HepG2 (cell line): ENCODE measurements around the gene DDR1.

Experiments used
- CTCF ChIP-seq: sonication (generic); formaldehyde crosslinking; IDR thresholded peaks from 2 replicates; pipeline ENCODE4 v1.5.0; 2020; ENCODE audit warnings: mild to moderate bottlenecking, missing genetic modification reagents, moderate library complexity
- HNRNPK ChIP-seq: fragments of 200-400 bp; formaldehyde crosslinking; IDR thresholded peaks from 2 replicates; pipeline ENCODE4 v1.6.1; 2018; ENCODE audit warnings: low read length, low read depth, moderate library complexity, mild to moderate bottlenecking; ENCODE audit not compliant: poor library complexity, severe bottlenecking
- NR1H2 ChIP-seq: sonication (generic); formaldehyde crosslinking; IDR thresholded peaks from 2 replicates; pipeline ENCODE4 v1.8.1; 2022; ENCODE audit warnings: low read depth, missing genetic modification reagents, borderline replicate concordance
- POLR2A ChIP-seq, 2 experiments: IDR thresholded peaks; 2 replicates each; pipeline ENCODE4 v1.6.1; 2011; ENCODE audit warnings: low read depth in 2 of 2, low read length in 2 of 2, mild to moderate bottlenecking in 1 of 2, moderate library complexity in 1 of 2; ENCODE audit not compliant: insufficient read depth in 1 of 2
- POLR2AphosphoS5 ChIP-seq: IDR thresholded peaks from 2 replicates; pipeline ENCODE4 v1.6.1; 2012; ENCODE audit warnings: low read depth, low read length
- RAD21 ChIP-seq: fragments of 450-650 bp; formaldehyde crosslinking; IDR thresholded peaks from 2 replicates; pipeline ENCODE4 v1.5.0; 2020; ENCODE audit warnings: mild to moderate bottlenecking
- TBL1XR1 ChIP-seq: fragments of 150-350 bp; IDR thresholded peaks from 2 replicates; pipeline ENCODE4 v1.6.1; 2014; ENCODE audit warnings: borderline replicate concordance, low read length; ENCODE audit not compliant: partially characterized antibody
- ZBTB1 ChIP-seq: sonication (generic); formaldehyde crosslinking; IDR thresholded peaks from 2 replicates; pipeline ENCODE4 v1.4.0; 2020; ENCODE audit warnings: missing genetic modification reagents, borderline replicate concordance
- ZNF143 ChIP-seq: sonication (generic); formaldehyde crosslinking; IDR thresholded peaks from 2 replicates; pipeline ENCODE4 v1.4.0; 2020; ENCODE audit warnings: missing genetic modification reagents
- ZNF263 ChIP-seq: sonication (generic); formaldehyde crosslinking; IDR thresholded peaks from 2 replicates; pipeline ENCODE4 v1.4.0; 2020; ENCODE audit warnings: missing genetic modification reagents
- TF ChIP-seq, protein P1 (sequence below): IDR thresholded peaks from 2 replicates; pipeline ENCODE4 v1.6.1; 2012; ENCODE audit warnings: inconsistent platforms

DNA sequence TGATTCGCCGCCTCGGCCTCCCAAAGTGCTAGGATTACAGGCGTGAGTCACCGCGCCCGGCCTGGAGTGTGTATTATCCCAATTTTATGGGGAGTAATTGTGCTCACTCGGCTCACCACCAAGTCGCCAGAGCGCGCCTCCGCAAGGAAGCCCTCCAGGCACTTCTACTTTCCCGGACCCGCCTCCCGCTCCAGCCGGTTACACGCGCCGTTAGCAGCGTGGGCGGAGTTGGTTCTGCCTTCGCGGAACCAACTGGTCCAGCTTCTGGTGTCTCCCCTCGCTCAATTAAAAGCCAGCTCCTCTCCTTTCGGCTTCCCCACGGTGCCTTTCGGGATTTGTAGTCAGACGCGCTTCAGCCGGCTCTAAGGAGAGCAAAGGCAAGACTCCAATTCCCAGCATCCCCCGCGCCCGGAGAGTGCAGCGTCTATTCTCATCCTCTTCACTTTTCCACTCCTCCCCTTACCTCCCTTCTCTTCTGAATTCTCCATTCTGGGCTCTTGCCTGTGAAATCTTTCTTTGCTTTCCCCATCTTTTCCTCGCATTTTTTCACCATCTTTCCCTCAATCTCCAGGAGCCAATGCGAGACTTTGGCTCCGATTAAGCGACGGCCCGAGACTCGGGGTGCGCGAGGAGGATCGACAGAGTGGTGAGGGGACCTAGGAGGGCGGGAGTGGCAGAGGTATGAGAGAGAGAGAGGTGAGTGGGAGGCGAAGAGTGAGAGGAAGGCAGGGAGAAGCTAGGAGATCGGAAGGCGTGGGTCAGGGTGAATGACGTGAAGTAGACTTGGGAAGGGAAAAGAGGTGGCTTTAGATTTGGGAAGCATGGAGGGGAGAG is 23.7 kb downstream of the DDR1 start, which contains the start of gene GTF2H4:
- peak; percentile 12; the same call in 1 of the 2 replicates for TF ChIP-seq CTCF (CRISPR knock-in tag)
- peak; percentile 36 for TF ChIP-seq TBL1XR1
- TF ChIP-seq HNRNPK, result no peak
- TF ChIP-seq ZBTB1 (CRISPR knock-in tag), result peak; percentile 10; the same call in 1 of the 2 replicates
- TF ChIP-seq RAD21, result peak; percentile 52; the same call in 1 of the 2 replicates
- peak; percentile 100 for TF ChIP-seq ZNF143 (CRISPR knock-in tag)
- peak; percentile 54 to 68 for TF ChIP-seq POLR2A (IDR thresholded peaks at IDR 0.05; ENCODE audit: insufficient read depth in 1 of 2, low read depth in 2 of 2, low read length in 2 of 2)
- TF ChIP-seq NR1H2 (CRISPR knock-in tag), result no peak
- peak; percentile 75 for TF ChIP-seq ZNF263
- TF ChIP-seq POLR2AphosphoS5, result peak; percentile 63
- TF ChIP-seq, protein P1, sequence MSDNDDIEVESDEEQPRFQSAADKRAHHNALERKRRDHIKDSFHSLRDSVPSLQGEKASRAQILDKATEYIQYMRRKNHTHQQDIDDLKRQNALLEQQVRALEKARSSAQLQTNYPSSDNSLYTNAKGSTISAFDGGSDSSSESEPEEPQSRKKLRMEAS, result peak; percentile 84
